ENCODE data around the gene CIBAR2. TPM values are rescaled to one million over a fixed set of nuclear protein-coding genes. Genes with fewer than 3 reads are reported as not detected.

Gene CIBAR2
- total RNA-seq, 1 experiment from 2014 or later, result not detected

GRCh38 chr16:85145734-85146531 lies 33.7 kb upstream of the CIBAR2 start:
- no peaks in the 10 kb centered on the region for H3K9me3 Mint-ChIP-seq
- H4K20me1 ChIP-seq (ENCODE audit: control insufficient read depth, insufficient read depth, insufficient read length), result no peaks in the 10 kb centered on the region
- H3K4me1 ChIP-seq (ENCODE audit: insufficient read depth, low read length), result no peaks in the 10 kb centered on the region
- no peaks in the 10 kb centered on the region for H3K27me3 ChIP-seq (ENCODE audit: insufficient read depth, low read length)
- H4K8ac ChIP-seq (replicated peaks; ENCODE audit: insufficient read length, low read depth, low read length), result no peak overlapping the region
- no peak overlapping the region for H3K27ac ChIP-seq (ENCODE audit: insufficient read length, low read depth, low read length)
- H4K5ac ChIP-seq (ENCODE audit: insufficient read length, low read depth, low read length), result no peak overlapping the region
- no peak overlapping the region for H3K4ac ChIP-seq (ENCODE audit: low read depth, low read length)
- no peak overlapping the region for H2BK15ac ChIP-seq (ENCODE audit: low read depth, low read length)
- no peaks in the 10 kb centered on the region for H3K79me1 ChIP-seq (ENCODE audit: insufficient read depth, low read depth, low read length, poor library complexity, severe bottlenecking)
- no peak overlapping the region for H3K23ac ChIP-seq (ENCODE audit: insufficient read length, low read depth, low read length)
- TF ChIP-seq CTCF (conservative IDR thresholded peaks at IDR 0.05), result no peak
- no peak overlapping the region for H2AFZ ChIP-seq (ENCODE audit: low read length)
- no peaks in the 10 kb centered on the region for H3K23me2 ChIP-seq (ENCODE audit: insufficient read length, low read depth, low read length, poor library complexity, severe bottlenecking)
- no peak overlapping the region for H2BK5ac ChIP-seq (ENCODE audit: insufficient read length, low read length)
- H3K9ac ChIP-seq (ENCODE audit: extremely low read depth, insufficient read length, low read length), result no peak overlapping the region
- peaks cover 6% of the 10 kb centered on the region for H3K27me3 Mint-ChIP-seq (ENCODE audit: low read depth)
- no peak overlapping the region for H2BK120ac ChIP-seq (ENCODE audit: low read depth, low read length, poor library complexity, severe bottlenecking)
- H3K27ac Mint-ChIP-seq, result peak overlapping the region in 1 of 3 experiments; percentile 27; a peak in 2 of 7 replicates
- no peak for DNase-seq
- H3K56ac ChIP-seq (ENCODE audit: insufficient read length, low read depth, low read length), result no peak overlapping the region
- H2BK12ac ChIP-seq (ENCODE audit: insufficient read length, low read depth, low read length), result no peak overlapping the region
- WGBS (ENCODE audit: extremely low coverage, insufficient read length, low lambda C conversion rate), result no CpG with 5 or more reads among the region's 20 CpGs
- H3K4me3 Mint-ChIP-seq, result no peak overlapping the region
- H3K9me3 ChIP-seq (ENCODE audit: control insufficient read depth, low read depth, low read length), result no peaks in the 10 kb centered on the region
- no peaks in the 10 kb centered on the region; a peak in 1 of 7 replicates for H3K36me3 Mint-ChIP-seq (ENCODE audit: insufficient read depth in 1 of 3, low read depth in 3 of 3)
- no peak overlapping the region for H3T11ph ChIP-seq (ENCODE audit: low read length)
- no peak overlapping the region for H3K18ac ChIP-seq (ENCODE audit: insufficient read length, low read depth, low read length)
- H3K14ac ChIP-seq (ENCODE audit: insufficient read depth, low read length), result no peak overlapping the region
- H2AK5ac ChIP-seq (ENCODE audit: insufficient read length, low read length), result no peak overlapping the region
- no peak overlapping the region for H3K4me2 ChIP-seq (ENCODE audit: insufficient read depth, insufficient read length, low read length)
- no peaks in the 10 kb centered on the region for H3K79me2 ChIP-seq (ENCODE audit: insufficient read depth, low read length)
- no peak overlapping the region for H4K91ac ChIP-seq (ENCODE audit: insufficient read length, low read depth, low read length)
- peaks cover 3 to 12% of the 10 kb centered on the region in 2 experiments; a peak in 2 of 4 replicates for H3K4me1 Mint-ChIP-seq
- no peak overlapping the region for H2BK20ac ChIP-seq (ENCODE audit: low read depth, low read length, poor library complexity, severe bottlenecking)

Measured in H9 (cell line).